Activated CD4-positive, alpha-beta T cell treated with anti-CD3 and anti-CD28 coated beads, Interleukin-10, Interleukin-2, amounts not matched to agents 100 ng/mL and 50 ng/mL, durations not matched to agents 16 hours and 8 hours (primary cell): Measurements from ENCODE around the gene C16orf54.
A peak's percentile ranks its signal among the peaks of the same experiment; 100 is the strongest.
"Not testable (repeated sequence)": the region's sequence is repeated elsewhere in the genome, so short reads cannot be mapped to it uniquely, and the experiment has no call there.

ENCODE experiments used
- DNase-seq: peaks from one replicate; pipeline ENCODE4 v3.0.0-alpha.2; 2020

The C16orf54 gene

DNA sequence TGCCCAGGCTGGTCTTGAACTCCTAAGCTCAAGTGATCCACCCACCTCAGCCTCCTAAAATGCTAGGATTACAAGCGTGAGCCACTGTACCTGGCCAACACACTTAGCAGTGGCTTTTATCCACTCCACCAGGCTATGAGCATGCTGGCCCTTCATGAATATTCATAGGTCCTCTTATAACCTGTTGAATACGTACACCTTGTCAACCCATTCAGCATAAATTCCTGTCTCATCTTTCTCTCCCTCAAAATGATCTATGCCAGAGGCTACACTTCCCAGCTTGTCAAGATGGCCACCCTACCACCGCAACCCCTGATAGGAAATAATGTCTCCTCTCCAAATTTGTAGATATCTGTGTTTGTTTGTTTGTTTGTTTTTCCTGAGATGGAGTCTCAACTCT is 21.3 kb upstream of the C16orf54 start:
- no peak for DNase-seq

DNA sequence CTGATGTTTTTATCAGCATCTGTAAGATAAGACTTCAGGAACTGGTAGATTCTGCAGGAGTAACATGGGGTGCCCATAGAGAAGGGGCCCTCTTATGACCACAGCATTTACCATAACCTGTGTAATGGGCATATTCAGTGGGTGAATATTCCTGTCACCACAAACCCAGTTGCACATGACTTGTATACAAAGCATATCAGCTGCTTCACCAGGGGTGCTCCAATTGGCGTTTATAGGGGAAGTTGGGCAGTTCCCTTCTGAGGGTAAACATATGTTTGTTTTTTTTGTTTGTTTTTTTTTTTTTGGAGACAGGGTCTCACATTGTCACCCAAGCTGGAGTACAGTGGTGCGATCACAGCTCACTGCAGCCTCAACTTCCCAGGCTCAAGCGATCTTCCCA is 20.8 kb upstream of the C16orf54 start:
- no peak for DNase-seq

DNA sequence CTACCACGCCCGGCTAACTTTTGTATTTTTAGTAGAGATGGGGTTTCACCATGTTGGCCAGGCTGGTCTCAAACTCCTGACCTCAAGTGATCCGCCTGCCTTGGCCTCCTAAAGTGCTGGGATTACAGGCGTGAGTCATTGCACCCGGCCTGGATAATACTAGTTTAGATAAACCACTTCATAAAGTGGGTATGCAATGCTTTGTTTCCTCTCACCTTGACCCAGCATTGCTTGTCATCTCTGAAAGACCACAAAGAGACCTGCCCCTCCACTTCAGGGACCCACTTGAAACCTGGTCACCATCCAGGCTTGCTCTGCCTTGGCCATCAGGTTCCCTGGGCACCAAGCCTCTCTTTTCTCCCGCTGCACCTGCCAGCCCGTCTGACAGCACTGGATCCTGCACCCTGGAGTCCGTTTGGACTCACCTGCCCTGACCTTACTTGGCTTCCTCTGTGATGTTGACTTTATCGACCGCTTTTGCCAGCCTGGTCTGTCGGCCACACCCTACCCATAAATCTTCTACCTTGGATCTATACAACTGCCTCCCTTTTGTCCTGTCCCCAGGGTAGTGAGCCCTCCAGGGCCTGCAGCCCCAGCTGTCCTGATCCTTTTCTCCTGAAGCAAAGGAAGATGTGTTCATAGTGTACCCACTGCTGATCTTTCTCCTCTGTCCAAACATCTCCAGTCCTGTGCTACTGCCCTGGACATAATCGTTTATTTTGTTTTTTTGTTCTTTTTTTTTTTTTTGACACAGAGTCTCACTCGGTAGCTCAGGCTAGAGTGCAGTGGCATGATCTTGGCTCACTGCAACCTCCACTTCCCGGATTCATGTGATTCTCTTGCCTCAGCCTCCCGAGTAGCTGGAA is 19.6 kb upstream of the C16orf54 start:
- DNase-seq, result no peak

DNA sequence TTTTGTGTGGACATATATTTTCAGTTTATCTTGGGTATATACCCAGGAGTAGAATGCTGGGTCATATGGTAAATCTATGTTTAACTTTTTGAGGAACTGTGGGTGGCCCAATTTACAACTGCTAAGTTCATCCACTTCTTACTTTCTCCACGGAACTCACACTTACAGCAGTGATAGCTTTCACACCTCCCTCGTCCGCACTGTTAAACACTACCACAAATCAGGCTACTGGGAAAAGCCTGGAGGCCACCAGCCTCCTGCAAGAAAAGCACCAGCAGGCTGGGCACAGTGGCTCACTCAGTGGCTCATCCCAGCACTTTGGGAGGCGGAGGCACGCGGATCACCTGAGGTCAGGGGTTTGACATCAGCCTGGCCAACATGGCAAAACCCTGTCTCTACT is 17.5 kb upstream of the C16orf54 start:
- no peak for DNase-seq

DNA sequence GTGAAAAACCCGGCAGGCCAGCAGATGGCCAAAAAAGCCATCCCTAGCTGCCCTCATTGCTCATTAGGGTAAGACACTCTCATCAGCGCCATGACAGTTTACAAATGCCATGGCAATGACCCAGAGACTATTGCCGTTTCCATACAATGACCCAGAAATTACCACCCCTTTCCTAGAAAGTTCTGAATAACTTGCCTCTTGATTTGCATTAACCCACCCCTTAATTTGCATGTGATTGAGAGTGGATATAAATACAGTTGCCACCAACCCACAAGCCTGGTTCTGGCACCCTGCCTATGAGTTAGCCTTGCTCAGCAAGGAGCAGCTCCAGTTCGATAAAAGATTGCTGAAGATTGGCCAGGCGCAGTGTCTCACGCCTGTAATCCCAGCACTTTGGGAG is 16.1 kb upstream of the C16orf54 start:
- DNase-seq, result no peak

DNA sequence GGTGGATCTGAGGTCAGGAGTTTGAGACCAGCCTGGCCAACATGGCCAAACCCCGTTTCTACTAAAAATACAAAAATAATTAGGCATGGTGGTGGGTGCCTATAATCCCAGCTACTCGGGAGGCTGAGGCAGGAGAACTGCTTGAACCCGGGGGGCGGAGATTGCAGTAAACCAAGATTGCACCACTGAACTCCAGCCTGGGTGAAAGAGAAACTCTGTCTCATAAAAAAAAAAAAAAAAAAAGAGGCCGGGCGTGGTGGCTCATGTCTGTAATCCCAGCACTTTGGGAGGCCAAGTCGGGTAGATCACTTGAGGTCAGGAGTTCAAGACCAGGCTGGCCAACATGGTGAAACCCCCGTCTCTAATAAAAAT is 15.5 kb upstream of the C16orf54 start:
- not testable (repeated sequence) for DNase-seq

DNA sequence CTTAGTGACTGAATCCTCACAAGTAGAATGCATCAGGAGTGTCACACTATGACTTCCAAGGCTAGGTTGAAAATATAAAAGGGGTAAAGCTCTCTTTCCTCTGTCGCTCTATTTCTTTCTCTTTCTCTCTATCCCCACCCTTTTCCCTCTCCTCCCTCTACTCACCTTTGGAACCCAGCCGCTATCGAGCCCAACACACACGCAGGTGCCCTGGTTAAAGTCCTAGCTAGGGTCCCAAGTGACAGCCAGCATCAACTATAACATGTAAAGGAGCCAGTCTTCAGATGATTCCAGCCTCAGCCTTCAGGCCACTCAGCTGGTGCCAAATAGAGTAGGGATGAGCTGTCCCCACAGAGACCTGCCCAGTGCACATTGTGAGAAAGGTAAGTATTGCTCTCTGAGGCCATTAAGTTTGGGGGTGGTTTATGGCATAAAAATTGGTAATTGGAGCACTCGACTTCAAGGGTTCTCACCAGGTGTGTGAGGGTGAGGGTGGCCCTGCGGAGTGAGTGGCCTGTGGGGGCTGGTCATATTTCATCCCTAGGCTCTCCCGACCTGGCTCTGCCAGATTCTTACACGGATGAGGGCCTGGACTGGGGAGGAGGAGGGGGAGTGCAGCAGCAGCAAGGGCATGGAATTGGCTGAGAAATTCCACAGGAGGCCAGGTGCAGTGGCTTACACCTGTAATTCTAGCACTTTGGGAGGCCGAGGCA is 14.9 kb upstream of the C16orf54 start:
- no peak for DNase-seq

DNA sequence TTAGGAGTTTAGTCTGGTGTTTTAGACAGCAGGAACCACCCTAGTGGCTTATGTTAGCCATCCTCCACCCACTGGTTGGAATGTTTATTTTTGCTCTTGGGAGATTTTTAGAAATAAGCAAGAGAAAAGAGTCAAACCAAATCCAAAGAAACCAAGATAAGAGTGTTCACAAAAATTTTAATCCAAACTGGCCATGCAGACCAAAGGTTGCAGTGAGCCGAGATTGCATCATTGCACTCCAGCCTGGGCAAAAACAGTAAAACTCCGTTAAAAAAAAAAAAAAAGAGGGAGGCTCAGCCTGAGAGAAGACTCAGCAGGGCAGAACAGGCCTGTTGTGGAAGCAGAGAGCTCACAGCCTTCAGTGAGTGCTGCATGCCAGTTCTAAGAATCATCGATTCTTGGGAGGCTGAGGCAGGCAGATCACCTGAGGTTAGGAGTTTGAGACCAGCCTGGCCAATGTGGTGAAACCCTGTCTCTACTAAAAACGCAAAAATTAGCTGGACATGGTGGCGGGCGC is 12.2 kb upstream of the C16orf54 start:
- DNase-seq, result no peak

DNA sequence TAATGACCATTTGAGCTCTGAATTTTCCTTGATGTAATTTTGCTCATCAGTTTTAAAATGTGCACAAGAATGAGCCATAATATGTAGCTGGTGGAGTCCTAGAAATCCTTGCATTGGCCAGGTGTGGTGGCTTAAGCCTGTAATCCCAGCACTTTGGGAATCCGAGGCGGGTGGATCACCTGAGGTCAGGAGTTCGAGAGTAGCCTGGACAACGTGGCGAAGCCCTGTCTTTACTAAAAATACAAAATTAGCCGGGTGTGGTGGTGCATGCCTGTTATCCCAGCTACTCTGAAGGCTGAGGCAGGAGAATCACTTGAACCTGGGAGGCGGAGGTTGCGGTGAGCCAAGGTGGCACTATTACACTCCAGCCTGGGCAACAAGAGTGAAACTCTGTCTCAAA is 11.3 kb upstream of the C16orf54 start:
- not testable (repeated sequence) for DNase-seq

DNA sequence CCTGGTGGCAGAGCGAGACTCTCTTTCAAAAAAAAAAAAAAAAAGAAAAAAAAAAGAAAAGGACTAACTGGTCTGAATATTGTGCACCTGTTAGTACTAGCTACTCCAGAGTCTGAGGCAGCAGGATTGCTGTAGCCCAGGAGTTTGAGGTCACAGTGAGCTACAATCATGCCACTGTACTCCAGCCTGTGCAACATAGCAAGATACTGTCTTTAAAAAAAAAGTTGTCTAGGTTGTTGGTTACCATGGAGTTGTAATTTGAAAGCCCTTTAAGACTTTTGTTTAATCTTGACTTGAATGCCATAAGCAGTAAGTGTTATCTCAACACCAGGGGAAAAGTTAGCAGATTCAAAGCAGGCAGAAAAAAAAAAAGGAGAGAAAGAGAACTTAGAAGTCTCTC is 10.9 kb upstream of the C16orf54 start:
- no peak for DNase-seq

DNA sequence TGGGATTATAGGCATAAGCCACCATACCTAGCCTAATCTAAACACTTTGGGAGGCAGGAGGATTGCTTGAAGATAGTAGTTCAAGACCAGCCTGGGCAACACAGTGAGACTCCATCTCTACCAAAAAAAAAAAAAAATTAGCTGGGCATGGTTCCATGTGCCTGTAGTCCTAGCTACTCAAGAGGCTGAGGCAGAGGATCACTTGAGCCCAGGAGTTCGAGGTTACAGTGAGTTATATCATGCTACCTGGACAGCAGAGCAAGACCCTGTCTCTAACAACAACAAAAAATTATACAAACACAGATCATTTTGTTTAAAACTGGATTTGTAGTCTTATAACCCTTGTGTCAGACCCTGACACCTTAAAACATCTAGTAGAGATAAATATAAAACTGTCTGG is 7.7 kb upstream of the C16orf54 start:
- no peak for DNase-seq

DNA sequence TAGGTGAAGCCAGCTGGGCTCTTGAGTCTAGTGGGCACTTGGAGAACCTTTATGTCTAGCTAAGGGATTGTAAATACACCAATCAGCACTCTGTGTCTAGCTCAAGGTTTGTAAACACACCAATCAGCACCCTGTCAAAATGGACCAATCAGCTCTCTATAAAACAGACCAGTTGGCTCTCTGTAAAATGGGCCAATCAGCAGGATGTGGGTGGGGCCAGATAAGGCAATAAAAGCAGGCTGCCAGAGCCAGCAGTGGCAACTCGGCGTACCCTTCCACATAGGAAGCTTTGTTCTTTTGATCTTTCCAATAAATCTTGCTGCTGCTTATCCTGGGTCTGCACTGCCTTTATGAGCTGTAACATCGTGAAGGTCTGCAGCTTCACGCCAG is 3.0 kb upstream of the C16orf54 start:
- DNase-seq, result not testable (repeated sequence)

DNA sequence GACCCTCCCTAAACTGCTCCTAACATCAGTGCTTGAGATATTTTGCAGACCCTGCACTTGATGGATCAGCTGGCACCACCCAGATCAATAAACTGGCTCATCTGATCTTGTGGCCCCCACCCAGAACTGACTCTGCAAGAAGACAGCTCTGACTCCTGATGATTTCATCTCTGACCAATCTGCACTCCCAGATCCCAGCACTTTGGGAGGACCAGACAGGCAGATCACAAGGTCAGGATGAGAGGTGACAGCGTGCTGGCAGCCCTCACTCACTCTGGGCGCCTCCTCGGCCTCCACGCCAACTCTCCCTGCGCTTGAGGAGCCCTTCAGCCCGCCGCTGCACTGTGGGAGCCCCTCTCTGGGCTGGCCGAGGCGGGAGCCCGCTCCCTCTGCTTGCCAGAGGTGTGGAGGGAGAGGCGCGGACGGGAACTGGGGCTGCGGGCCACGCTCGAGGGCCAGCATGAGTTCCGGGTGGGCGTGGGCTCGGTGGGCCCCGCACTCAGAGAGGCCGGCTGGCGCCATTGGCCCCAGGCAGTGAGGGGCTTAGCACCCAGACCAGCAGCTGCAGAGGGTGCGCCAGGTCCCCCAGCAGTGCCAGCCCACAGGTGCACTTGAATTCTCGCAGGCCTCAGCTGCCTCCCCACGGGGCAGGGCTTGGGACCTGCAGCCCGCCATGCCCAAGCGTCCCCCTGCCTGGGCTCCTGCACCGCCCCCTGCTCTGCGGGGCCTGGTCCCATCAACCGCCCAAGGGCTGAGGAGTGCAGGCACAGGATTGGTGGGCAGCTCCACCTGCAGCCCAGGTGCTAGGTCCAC is 2.4 kb upstream of the C16orf54 start:
- no peak for DNase-seq

DNA sequence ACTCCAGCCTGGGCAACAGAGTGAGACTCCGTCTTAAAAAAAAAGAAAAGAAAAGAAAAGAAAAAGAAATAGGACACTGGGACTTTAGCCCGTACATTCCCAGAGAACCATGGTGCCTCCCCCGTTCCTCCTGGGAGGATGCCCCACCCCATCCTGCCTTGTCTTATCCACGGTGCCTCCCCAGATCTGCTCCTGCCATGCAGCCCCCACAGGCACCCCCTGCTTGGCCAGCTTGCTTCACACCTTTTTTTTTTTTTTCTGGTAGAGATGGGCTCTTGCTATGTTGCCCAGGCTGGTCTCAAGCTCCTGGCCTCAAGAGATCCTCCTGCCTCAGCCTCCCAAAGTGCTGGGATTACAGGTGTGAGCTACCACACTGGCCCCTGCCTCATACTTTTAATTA is 728 bp upstream of the C16orf54 start:
- DNase-seq, result not testable (repeated sequence)

DNA sequence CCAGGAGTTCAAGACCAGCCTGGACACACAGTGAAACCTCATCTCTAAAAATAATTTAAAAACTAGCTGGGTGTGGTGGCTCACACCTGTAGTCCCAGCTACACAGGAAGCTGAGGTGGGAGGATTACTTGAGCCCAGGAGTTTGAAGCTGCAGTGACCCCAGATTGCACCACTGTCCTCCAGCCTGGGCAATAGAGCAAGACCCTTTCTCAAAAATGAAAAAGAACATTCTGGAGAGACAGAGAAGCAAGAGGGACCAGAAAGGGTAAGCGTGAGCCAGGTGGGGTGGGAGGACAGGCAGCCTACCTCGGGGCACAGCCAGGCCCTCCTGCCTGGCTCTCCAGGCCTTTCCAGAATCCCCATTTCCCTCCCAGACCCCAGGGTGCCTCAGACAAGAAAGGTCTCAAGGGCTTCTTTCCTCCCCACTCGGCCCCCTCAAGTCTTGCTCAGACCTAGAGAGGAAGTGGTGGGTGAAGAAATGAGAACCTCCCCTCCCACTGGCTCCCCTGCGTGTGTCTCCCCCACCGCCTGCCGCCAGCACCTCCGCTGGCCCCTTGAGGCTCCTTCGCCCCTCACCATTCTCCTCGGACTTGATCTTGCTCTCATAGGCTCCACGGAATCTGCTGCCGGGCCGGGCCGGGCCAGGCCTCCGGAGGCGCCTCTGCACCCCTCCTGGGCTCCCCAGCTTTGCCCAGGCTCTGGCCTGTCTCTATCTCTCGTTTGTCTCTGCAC is 503 bp downstream of the C16orf54 start:
- DNase-seq, result peak; percentile 70

DNA sequence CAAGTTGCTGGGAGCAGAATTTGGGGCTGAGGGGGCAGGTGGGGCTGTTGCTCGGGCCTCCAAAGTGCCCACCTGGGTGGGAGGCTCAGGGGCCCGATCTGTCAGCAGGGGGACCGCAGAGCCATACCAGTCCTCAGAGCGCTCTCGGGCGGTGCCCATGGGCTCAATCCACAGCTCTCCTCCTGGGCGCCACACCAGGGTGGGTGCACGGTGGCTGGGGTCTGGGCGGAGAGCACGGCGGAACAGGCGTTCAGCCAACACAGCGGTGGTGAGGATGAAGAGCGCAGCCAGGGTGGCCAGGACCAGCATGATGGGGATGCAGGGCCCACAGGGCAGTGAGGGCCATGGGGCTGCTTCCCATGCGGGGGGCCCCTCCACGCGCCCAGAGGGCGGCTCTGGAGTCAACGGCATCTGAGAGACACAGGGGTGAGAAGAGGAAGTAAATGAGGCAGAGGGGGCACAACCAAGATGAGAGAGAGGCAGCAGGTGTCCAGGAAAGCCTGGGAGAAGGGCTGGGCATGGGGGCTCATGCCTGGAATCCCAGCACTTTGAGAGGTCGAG is 1.2 kb downstream of the C16orf54 start:
- DNase-seq, result no peak

DNA sequence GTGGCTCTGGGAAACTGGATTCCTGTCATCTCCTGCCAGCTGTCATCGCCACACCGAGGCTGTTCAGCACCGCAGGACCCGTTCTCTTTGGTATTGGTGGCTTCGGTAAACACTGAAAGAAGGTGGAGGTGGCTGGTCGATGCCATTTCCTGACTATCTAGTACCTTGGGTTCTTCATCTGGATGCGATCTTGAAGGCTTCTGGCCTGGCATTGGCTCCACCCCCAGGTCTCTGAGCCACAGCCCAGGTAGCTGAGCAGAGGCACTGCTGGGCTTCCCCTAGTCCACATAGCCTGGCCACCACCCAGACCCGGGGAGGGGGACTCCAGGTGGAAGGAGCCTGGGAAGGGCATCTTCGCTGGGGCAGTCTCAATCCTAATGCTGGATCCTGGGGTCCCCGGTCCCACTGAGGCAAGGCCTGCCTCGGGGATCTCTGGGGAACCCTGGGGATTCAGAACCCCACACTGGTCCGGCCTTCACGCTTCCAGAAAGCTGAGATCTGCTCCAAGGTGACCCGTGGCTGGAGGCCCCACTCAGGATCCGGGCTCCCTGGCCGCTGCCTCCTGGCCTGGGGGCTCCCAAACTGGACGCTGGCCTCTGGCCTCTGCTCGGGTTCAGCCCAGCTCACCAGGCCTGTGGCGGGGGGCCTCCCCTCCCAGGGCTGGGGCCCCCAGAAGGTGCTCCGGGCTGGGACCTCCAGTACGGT is 1.8 kb downstream of the C16orf54 start:
- peak; percentile 10 for DNase-seq

DNA sequence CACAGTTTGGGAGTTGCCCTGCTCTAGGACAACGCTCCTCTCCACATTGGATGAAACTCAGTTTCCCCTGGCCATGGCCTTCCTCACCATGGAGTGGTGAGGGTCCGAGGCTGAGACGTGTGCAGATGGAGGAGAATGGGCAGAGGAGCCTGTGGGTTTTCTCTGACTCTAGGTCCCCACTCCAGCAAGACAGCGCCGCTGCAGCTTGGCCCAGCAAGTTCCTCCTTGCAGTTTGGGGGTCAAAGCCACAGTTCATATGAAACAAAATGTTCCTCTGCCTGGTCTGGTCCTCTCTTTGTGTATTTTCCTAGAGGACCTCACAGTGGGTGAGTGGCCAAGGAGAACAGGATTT is 2.3 kb downstream of the C16orf54 start:
- no peak for DNase-seq

DNA sequence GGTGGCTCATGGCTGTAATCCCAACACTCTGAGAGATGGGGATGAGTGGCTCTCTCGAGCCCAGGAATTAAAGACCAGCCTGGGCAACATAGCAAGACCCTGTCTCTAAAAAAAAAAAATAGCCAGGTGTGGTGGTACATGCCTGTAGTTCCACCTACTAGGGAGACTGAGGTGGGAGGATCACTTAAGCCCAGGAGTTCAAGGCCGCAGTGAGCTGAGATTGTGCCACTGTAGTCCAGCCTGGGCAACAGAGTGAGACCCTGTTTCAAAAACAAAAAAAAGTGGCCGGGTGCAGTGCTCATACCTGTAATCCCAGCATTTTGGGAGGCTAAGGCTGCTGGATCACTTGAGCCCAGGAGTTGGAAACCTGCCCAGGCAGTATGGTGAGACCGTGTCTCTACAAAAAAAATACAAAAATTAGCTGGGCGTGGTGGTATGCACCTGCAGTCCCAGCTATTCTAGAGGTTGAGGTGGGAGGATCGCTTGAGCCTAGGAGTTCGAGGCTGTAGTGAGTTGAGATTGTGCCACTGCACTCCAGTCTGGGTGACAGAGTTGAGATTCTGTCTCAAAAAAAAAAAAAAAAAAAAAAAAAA is 3.0 kb downstream of the C16orf54 start:
- DNase-seq, result no peak

DNA sequence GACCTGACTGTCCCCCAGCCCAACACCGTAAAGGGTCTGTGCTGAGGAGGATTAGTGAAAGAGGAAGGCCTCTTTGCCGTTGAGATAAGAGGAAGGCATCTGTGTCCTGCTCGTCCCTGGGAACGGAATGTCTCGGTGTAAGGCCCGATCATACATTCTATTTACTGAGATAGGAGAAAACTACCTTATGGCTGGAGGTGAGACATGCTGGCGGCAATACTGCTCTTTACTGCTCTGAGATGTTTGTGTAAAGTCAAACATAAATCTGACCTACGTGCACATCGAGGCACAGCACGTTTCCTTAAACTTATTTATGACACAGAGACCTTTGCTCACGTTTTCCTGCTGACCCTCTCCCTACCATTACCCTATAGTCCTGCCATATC is 5.2 kb downstream of the C16orf54 start:
- DNase-seq, result not testable (repeated sequence)

DNA sequence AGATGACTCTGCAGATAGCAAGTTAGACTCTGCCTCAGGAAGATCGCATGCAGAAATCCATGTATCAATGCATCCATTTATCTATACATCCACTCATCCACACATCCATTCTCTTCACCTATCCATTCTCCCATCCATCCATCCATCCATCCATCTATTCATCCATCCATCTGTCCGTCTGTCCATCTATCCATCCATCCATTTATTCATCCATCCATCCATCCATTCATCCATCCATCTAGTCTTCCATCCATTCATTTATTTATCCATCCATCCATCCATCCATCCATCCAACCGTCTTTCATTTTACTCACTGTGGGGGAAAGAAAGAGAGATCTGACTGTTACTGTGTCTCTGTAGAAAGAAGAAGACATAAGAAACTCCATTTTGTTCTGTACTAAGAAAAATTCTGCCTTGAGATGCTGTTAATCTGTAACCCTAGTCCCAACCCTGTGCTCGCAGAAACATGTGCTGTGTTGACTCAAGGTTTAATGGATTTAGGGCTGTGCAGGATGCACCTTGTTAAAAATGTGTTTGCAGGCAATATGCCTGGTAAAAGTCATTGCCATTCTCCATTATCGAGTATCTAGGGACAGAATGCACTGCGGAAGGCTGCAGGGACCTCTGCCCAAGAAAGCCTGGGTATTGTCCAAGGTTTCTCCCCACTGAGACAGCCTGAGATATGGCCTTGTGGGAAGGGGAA is 5.7 kb downstream of the C16orf54 start:
- DNase-seq, result not testable (repeated sequence)
